GM19455 (cell line): ENCODE data around the gene GDPD1.
"Not testable (repeated sequence)": the region's sequence is repeated elsewhere in the genome, so short reads cannot be mapped to it uniquely, and the experiment has no call there.

ENCODE experiments used
- ATAC-seq: cut with Tn5 transposase; IDR thresholded peaks from one replicate; pipeline ENCODE4 v1.9.1; 2021; ENCODE audit not compliant: unreplicated experiment

The GDPD1 gene

GRCh38 chr17:59311521-59311920, 91.2 kb downstream of the GDPD1 start:
- not testable (repeated sequence) for ATAC-seq

- no peak for ATAC-seq
These were observed 95.6 kb downstream of the GDPD1 start for GRCh38 chr17:59315866-59316265.
